ENCODE data around the gene RMRP. TPM values are rescaled to one million over a fixed set of nuclear protein-coding genes. Genes with fewer than 3 reads are reported as not detected.

The RMRP gene
- total and polyA plus RNA-seq, 2 of the 4 experiments (the other 2 are of a cell fraction): 39.7 to 13,690 TPM

DNA sequence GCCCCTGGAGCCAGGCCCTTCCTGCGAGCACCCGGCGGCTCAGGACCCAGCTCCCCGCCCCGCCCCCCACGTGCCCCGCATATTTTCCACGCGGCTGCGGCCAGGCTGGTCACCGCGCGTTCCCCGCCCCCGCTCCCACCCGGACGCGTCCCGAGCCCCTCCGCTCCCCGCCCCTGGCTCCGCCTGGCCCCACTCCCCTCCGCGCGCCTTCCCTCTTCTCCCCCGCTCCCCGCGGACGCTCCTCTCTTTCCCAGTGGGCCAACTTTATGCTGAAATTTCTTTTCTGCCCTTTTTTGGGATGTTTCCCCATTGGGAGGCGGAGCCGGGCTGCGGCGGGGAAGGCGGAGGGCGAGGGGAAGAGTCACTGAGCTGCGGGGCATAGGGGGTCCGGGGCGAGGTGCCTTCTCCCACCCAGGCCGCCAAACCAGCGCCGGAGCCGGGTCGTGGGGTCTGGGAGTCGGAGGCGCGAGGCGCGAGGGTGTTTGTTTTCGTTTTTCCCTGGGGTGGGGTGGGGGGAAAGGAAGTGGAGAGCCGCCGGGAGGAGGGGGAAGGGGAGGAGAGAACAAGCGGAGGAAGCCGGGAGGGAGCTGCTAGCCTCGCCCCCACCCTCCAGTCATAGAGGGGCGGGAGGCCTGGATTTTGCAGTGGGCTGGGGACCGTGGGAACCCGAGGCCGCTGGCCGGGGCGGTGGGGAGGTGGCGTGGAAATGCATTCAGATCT, 33.0 kb upstream of the RMRP start:
- H2BK5ac ChIP-seq (ENCODE audit: low read depth, low read length, poor library complexity, severe bottlenecking): peak overlapping the region; percentile 98
- H2AK5ac ChIP-seq (ENCODE audit: low read depth, low read length): peak overlapping the region; percentile 97
- peak overlapping the region; percentile 99 for H4K91ac ChIP-seq (ENCODE audit: insufficient read depth, low read depth, low read length)
- H2BK15ac ChIP-seq (ENCODE audit: low read depth, low read length): peak overlapping the region; percentile 95; the same call in 2 of the 3 replicates
- CTCF ChIA-PET: interaction anchor here (0.7 to 1.2 kb wide), 3 partner anchors 10 to 37 kb away, joined by 3 to 4 read pairs (median 4); no protein-coding TSS in a partner anchor
- peak overlapping the region; percentile 80 for H3K18ac ChIP-seq (ENCODE audit: low read depth, low read length)
- dilution Hi-C loops (cut with HindIII; ENCODE audit: low sequenced_read_pairs, unreplicated experiment) (no loop called here), in situ Hi-C loops (cut with MboI; ENCODE audit: low sequenced_read_pairs) (no loop called here), intact Hi-C loops (cut with micrococcal nuclease) (loop anchor here (2.0 to 5.0 kb wide), 2 partner anchors 33 to 38 kb away; partner anchors contain the start of genes CCDC107 and RMRP)
- peak overlapping the region; percentile 95 for H3K9ac ChIP-seq (ENCODE audit: low read depth, low read length)
- peak overlapping the region; percentile 98 for H3K27ac ChIP-seq (ENCODE audit: insufficient read depth, low read length)
- H3K4me3 ChIP-seq (ENCODE audit: insufficient read depth, low read depth, low read length): peak overlapping the region; percentile 83
- H3K4me2 ChIP-seq (ENCODE audit: low read depth, low read length): peak overlapping the region; percentile 83
- H3K4me1 ChIP-seq (ENCODE audit: control insufficient read depth, insufficient read depth, low read length): peaks cover 20% of the 10 kb centered on the region
- DNase-seq: peak; percentile 75
- H3K14ac ChIP-seq (replicated peaks; ENCODE audit: low read depth, low read length): peak overlapping the region; percentile 91
- H3K79me1 ChIP-seq (ENCODE audit: low read depth in 1 of 2, low read length in 2 of 2): peaks cover 0 to 53% of the 10 kb centered on the region in 2 experiments; a peak in 3 of 4 replicates
- H2AFZ ChIP-seq (replicated peaks; ENCODE audit: low read length, poor library complexity): peak overlapping the region; percentile 85
- peak overlapping the region; percentile 99 for H3K4ac ChIP-seq (ENCODE audit: low read depth, low read length)
- peak overlapping the region; percentile 86 for H4K5ac ChIP-seq (ENCODE audit: low read depth, low read length)
- peak overlapping the region; percentile 86 for H2BK120ac ChIP-seq (ENCODE audit: low read depth, low read length)
- peak overlapping the region; percentile 77 for H2AK9ac ChIP-seq (replicated peaks; ENCODE audit: low read depth, low read length, poor library complexity)
- H3K9me1 ChIP-seq (ENCODE audit: insufficient read depth, low read length): peaks cover 14% of the 10 kb centered on the region; the same call in 1 of the 2 replicates
- H2BK20ac ChIP-seq (ENCODE audit: low read depth, low read length): peak overlapping the region; percentile 30; the same call in 1 of the 2 replicates
- WGBS, 2 experiments (ENCODE audit: extremely low coverage in 2 of 2, insufficient read length in 1 of 2): 0% methylated on average over 4 of the region's 61 CpGs; no CpG with 5 or more reads in 1 of the 2 experiments
- no TSS peak for BruUV-seq (replicated peaks)
- no peaks in the 10 kb centered on the region for H3K9me3 ChIP-seq (ENCODE audit: control insufficient read depth, insufficient read depth, low read length)
- H4K20me1 ChIP-seq (ENCODE audit: insufficient read depth, low read length): peaks cover 40% of the 10 kb centered on the region
- peak; percentile 55 for ATAC-seq (ENCODE audit: low read depth)
- POLR2A ChIA-PET (ENCODE audit: unreplicated experiment): interaction anchor here (0.6 to 2.6 kb wide), 10 partner anchors 8 to 202 kb away, joined by 3 to 25 read pairs (median 4); partner anchors contain the start of genes CREB3 and TLN1
- H4K8ac ChIP-seq (ENCODE audit: low read depth in 2 of 2, low read length in 2 of 2): peak overlapping the region; percentile 93 to 98
- H3K36me3 ChIP-seq (ENCODE audit: control insufficient read depth, insufficient read depth, low read length): peaks cover 26% of the 10 kb centered on the region
- H3K27me3 ChIP-seq (ENCODE audit: control insufficient read depth, insufficient read depth, low read length): no peaks in the 10 kb centered on the region
- peak overlapping the region; percentile 84 for H3K23ac ChIP-seq (ENCODE audit: low read depth, low read length)
- peak overlapping the region; percentile 82 for H3K56ac ChIP-seq (ENCODE audit: extremely low read depth, insufficient read depth, low read length)
- TF ChIP-seq, protein P1, sequence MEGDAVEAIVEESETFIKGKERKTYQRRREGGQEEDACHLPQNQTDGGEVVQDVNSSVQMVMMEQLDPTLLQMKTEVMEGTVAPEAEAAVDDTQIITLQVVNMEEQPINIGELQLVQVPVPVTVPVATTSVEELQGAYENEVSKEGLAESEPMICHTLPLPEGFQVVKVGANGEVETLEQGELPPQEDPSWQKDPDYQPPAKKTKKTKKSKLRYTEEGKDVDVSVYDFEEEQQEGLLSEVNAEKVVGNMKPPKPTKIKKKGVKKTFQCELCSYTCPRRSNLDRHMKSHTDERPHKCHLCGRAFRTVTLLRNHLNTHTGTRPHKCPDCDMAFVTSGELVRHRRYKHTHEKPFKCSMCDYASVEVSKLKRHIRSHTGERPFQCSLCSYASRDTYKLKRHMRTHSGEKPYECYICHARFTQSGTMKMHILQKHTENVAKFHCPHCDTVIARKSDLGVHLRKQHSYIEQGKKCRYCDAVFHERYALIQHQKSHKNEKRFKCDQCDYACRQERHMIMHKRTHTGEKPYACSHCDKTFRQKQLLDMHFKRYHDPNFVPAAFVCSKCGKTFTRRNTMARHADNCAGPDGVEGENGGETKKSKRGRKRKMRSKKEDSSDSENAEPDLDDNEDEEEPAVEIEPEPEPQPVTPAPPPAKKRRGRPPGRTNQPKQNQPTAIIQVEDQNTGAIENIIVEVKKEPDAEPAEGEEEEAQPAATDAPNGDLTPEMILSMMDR (conservative IDR thresholded peaks at IDR 0.05; ENCODE audit: low read depth, low read length): no peak
- no peak for TF ChIP-seq NFE2L2 (IDR thresholded peaks at IDR 0.05; ENCODE audit: low read depth, low read length)
- TF ChIP-seq CEBPB (IDR thresholded peaks at IDR 0.05; ENCODE audit: low read depth, low read length): peak; percentile 46
- TF ChIP-seq CHD1 (IDR thresholded peaks at IDR 0.05; ENCODE audit: low read depth, low read length): no peak
- TF ChIP-seq BHLHE40 (IDR thresholded peaks at IDR 0.05; ENCODE audit: low read depth, low read length): no peak
- no peak for TF ChIP-seq RFX5 (IDR thresholded peaks at IDR 0.05; ENCODE audit: low read depth, low read length)
- no peak for TF ChIP-seq MXI1 (IDR thresholded peaks at IDR 0.05; ENCODE audit: borderline replicate concordance, low read depth, low read length)
- TF ChIP-seq, protein P2, sequence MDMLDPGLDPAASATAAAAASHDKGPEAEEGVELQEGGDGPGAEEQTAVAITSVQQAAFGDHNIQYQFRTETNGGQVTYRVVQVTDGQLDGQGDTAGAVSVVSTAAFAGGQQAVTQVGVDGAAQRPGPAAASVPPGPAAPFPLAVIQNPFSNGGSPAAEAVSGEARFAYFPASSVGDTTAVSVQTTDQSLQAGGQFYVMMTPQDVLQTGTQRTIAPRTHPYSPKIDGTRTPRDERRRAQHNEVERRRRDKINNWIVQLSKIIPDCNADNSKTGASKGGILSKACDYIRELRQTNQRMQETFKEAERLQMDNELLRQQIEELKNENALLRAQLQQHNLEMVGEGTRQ (IDR thresholded peaks at IDR 0.05; ENCODE audit: low read depth, low read length): peak; percentile 40; the same call in 1 of the 2 replicates
- peak; percentile 83; the same call in 1 of the 2 replicates for TF ChIP-seq MAZ (IDR thresholded peaks at IDR 0.05; ENCODE audit: borderline replicate concordance, low read depth, low read length)
- TF ChIP-seq FOS (IDR thresholded peaks at IDR 0.05; ENCODE audit: low read depth, low read length): no peak
- no peak for TF ChIP-seq SMC3 (IDR thresholded peaks at IDR 0.05; ENCODE audit: low read depth, low read length)
- TF ChIP-seq, protein P3, sequence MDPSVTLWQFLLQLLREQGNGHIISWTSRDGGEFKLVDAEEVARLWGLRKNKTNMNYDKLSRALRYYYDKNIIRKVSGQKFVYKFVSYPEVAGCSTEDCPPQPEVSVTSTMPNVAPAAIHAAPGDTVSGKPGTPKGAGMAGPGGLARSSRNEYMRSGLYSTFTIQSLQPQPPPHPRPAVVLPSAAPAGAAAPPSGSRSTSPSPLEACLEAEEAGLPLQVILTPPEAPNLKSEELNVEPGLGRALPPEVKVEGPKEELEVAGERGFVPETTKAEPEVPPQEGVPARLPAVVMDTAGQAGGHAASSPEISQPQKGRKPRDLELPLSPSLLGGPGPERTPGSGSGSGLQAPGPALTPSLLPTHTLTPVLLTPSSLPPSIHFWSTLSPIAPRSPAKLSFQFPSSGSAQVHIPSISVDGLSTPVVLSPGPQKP (IDR thresholded peaks at IDR 0.05; ENCODE audit: borderline replicate concordance, low read depth, low read length): no peak
- peak; percentile 35; the same call in 1 of the 2 replicates for TF ChIP-seq POLR2A (IDR thresholded peaks at IDR 0.05; ENCODE audit: low read depth, low read length)
